Astrocyte of the cerebellum (primary cell): ENCODE results near the gene SLC31A1.
"Not testable (repeated sequence)": the region's sequence is repeated elsewhere in the genome, so short reads cannot be mapped to it uniquely, and the experiment has no call there.

Experiments used
- DNase-seq: peaks from one replicate; pipeline ENCODE4 v3.0.0-alpha.2; 2011; ENCODE audit warnings: low read depth
- H3K4me3 ChIP-seq: 2 replicates; pipeline ENCODE4 v1.5.1; 2011; ENCODE audit warnings: mild to moderate bottlenecking, low read depth, low read length, moderate library complexity
- CTCF ChIP-seq: IDR thresholded peaks from 2 replicates; pipeline ENCODE4 v1.5.1; 2012; ENCODE audit warnings: low read length, low read depth, moderate library complexity, mild to moderate bottlenecking; ENCODE audit errors: missing control alignments
- in situ Hi-C: cut with HindIII; loops from 2 replicates; pipeline ENCODE4 v1.10.0; 2017; ENCODE audit warnings: low sequenced_read_pairs

SLC31A1 gene

DNA sequence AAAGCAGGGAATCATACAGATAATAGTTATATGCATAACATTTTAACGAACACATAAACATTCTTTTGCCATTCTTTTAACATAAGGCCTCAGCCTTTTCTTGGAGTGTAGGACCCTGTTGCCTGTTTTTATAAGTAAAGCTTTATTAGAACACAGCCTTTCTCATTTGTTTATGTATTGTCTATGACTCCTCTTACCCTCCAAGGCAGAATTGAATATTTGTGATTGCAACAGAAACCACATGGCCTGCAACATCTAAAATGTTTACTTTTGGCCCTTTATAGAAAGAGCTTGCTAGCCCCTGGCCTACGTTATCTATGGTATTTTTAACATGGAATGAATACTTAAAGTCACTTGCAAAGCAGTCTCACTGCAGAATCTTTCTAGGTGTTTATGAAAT is 2.6 kb downstream of the SLC31A1 start:
- in situ Hi-C loops: no loop called here
- no peak overlapping the region for H3K4me3 ChIP-seq
- no peak for DNase-seq
- no peak for TF ChIP-seq CTCF

DNA sequence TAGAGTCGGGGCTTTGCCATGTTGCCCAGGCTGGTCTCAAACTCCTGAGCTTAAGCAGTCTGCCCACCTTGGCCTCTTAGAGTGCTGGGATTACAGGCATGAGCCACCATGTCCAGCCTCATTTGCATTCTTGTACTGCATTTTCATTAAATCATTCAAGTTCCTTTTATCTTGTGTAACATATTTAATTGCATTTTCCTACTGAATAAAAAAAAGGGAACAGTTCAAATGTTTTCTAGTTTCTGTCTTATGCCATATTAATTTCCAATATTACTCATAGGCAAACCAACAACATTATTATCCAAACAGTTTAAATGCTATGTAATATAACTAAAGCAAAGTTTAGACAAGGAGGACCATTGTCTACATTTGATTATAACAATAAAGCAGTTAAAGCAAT is 6.1 kb downstream of the SLC31A1 start:
- TF ChIP-seq CTCF: no peak
- no peak for DNase-seq
- H3K4me3 ChIP-seq: no peak overlapping the region
- in situ Hi-C loops: no loop called here

GRCh38 chr9:113228130-113228665 is 6.9 kb downstream of the SLC31A1 start:
- in situ Hi-C loops: no loop called here
- DNase-seq: no peak
- H3K4me3 ChIP-seq: no peak overlapping the region
- TF ChIP-seq CTCF: no peak

DNA sequence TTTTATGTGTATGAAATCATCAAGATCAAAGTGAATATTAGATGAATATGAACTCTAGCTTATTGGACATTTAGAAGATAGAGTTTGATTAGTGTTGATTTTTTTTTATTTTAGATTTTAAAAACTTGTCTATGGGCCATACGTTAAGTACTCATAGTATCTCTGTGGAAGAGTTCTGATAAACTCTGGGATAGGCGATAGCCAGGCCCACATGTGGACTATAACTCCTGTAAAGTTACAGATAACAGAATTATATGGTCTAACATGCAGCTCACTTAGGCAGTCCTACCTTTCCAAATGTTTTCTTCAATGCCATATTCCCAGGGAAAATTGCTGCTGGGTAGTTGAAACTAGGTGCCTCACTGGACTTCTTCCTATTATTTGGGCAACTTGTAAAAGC is 10.4 kb downstream of the SLC31A1 start:
- H3K4me3 ChIP-seq: no peak overlapping the region
- in situ Hi-C loops: no loop called here
- no peak for DNase-seq
- no peak for TF ChIP-seq CTCF

DNA sequence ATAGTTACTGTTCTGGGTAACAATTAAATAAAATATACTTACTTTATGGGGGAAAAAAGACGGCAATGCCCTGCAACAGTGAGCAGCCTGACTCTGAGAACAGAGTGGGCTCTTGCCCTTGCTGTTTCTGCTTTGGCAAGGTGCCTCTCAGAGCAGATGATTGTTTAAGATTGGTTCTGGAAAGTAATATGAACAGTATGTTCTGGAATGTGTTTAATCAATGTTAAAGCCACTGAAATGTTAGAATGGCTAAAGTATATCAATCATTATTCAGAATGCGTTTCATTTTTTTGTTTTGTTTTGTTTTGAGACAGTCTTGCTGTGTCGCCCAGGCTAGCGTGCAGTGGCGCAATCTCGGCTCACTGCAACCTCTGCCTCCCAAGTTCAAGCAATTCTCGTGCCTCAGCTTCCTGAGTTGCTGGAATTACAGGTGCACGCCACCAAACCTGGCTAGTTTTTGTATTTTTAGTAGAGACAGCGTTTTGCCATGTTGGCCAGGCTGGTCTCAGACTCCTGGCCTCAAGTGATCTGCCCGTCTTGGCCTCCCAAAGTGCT is 14.4 kb downstream of the SLC31A1 start:
- in situ Hi-C loops, H3K4me3 ChIP-seq, DNase-seq: not testable (repeated sequence)

- no peak for DNase-seq
- in situ Hi-C loops: no loop called here
- no peak overlapping the region for H3K4me3 ChIP-seq
- TF ChIP-seq CTCF: no peak
These were observed 15.7 kb downstream of the SLC31A1 start for GRCh38 chr9:113237026-113237425.

GRCh38 chr9:113238202-113238858 is 17.0 kb downstream of the SLC31A1 start:
- in situ Hi-C loops: no loop called here
- H3K4me3 ChIP-seq: no peak overlapping the region
- no peak for TF ChIP-seq CTCF
- no peak for DNase-seq
